ENCODE measurements around the gene NTSR2.

DNA sequence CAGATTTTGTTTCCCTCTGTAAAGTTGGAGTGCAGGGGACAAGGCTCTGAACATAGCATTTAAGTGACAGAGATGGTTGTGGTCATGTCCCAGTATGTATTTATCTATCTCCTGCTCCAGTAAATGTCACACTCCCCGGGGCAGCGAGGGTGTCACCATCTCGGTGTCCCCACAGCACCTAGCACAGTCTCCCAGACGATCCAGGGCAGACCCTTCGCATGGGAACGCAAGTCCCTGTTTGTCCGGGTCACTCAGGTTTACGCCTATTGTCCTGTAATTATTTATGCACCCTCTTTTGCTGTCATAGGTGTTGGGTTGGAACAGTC is 12.6 kb upstream of the NTSR2 start:
- TF ChIP-seq, protein P1, sequence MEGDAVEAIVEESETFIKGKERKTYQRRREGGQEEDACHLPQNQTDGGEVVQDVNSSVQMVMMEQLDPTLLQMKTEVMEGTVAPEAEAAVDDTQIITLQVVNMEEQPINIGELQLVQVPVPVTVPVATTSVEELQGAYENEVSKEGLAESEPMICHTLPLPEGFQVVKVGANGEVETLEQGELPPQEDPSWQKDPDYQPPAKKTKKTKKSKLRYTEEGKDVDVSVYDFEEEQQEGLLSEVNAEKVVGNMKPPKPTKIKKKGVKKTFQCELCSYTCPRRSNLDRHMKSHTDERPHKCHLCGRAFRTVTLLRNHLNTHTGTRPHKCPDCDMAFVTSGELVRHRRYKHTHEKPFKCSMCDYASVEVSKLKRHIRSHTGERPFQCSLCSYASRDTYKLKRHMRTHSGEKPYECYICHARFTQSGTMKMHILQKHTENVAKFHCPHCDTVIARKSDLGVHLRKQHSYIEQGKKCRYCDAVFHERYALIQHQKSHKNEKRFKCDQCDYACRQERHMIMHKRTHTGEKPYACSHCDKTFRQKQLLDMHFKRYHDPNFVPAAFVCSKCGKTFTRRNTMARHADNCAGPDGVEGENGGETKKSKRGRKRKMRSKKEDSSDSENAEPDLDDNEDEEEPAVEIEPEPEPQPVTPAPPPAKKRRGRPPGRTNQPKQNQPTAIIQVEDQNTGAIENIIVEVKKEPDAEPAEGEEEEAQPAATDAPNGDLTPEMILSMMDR (IDR thresholded peaks at IDR 0.05), result no peak
- no peak for TF ChIP-seq POLR2A (IDR thresholded peaks at IDR 0.05)
- TF ChIP-seq EP300 (IDR thresholded peaks at IDR 0.05), result no peak

All from tibial nerve (tissue), 4 donors.